ENCODE results near the gene IFITM10. TPM values are rescaled to one million over a fixed set of nuclear protein-coding genes. Genes with fewer than 3 reads are reported as not detected.
A peak's percentile ranks its signal among the peaks of the same experiment; 100 is the strongest.

IFITM10 gene
- total RNA-seq, 1 donor from 2014 or later, result 4.9 TPM

- Histone ChIP-seq H3K4me3 (no peak overlapping the region), H3K27ac (peak overlapping the region; percentile 20), H3K9me3 (no peaks in the 10 kb centered on the region), H3K36me3 (peaks cover 0 to 69% of the 10 kb centered on the region in 2 donors), H3K27me3 (no peaks in the 10 kb centered on the region), H3K4me1 (peaks cover 70% of the 10 kb centered on the region)
- intact Hi-C loops (cut with DNase I), result no loop called here
- no peak for DNase-seq (ENCODE audit: extremely low spot score in 2 of 2)
- TF ChIP-seq POLR2A (IDR thresholded peaks at IDR 0.05) (no peak), CTCF (IDR thresholded peaks at IDR 0.05) (no peak), POLR2AphosphoS5 (IDR thresholded peaks at IDR 0.05; ENCODE audit: insufficient read depth in 1 of 2, low read depth in 1 of 2) (no peak)
Measured at GRCh38 chr11:1755692-1756561, 5.5 kb upstream of the IFITM10 start.

GRCh38 chr11:1755344-1755691 is 4.9 kb upstream of the IFITM10 start:
- intact Hi-C loops (cut with DNase I), result no loop called here
- Histone ChIP-seq H3K27ac (no peak overlapping the region), H3K36me3 (peaks cover 0 to 63% of the 10 kb centered on the region in 2 donors)

GRCh38 chr11:1754376-1755150 is 4.2 kb upstream of the IFITM10 start:
- Histone ChIP-seq H3K9me3 (no peaks in the 10 kb centered on the region), H3K36me3 (peaks cover 0 to 55% of the 10 kb centered on the region in 2 donors), H3K4me1 (peaks cover 70% of the 10 kb centered on the region), H3K4me3 (no peak overlapping the region), H3K27me3 (no peaks in the 10 kb centered on the region), H3K27ac (no peak overlapping the region)
- no peak for TF ChIP-seq POLR2A (IDR thresholded peaks at IDR 0.05)
- no peak for TF ChIP-seq POLR2AphosphoS5 (IDR thresholded peaks at IDR 0.05; ENCODE audit: insufficient read depth in 1 of 2, low read depth in 1 of 2)
- TF ChIP-seq CTCF (IDR thresholded peaks at IDR 0.05), result no peak
- DNase-seq (ENCODE audit: extremely low spot score in 2 of 2), result no peak
- intact Hi-C loops (cut with DNase I), result no loop called here

More at GRCh38 chr11:1755344-1755691, 4.9 kb upstream of the IFITM10 start:
- peaks cover 70% of the 10 kb centered on the region for H3K4me1 ChIP-seq
- TF ChIP-seq POLR2AphosphoS5 (IDR thresholded peaks at IDR 0.05; ENCODE audit: insufficient read depth in 1 of 2, low read depth in 1 of 2) (no peak), CTCF (IDR thresholded peaks at IDR 0.05) (no peak), POLR2A (IDR thresholded peaks at IDR 0.05) (no peak)
- no peaks in the 10 kb centered on the region for H3K27me3 ChIP-seq
- DNase-seq (ENCODE audit: extremely low spot score in 2 of 2), result no peak
- H3K9me3 ChIP-seq, result no peaks in the 10 kb centered on the region
- H3K4me3 ChIP-seq, result no peak overlapping the region

GRCh38 chr11:1753929-1754305 is 3.5 kb upstream of the IFITM10 start:
- no peak for DNase-seq (ENCODE audit: extremely low spot score in 2 of 2)
- TF ChIP-seq CTCF (IDR thresholded peaks at IDR 0.05), result no peak
- no peak for TF ChIP-seq POLR2AphosphoS5 (IDR thresholded peaks at IDR 0.05; ENCODE audit: insufficient read depth in 1 of 2, low read depth in 1 of 2)
- no peak for TF ChIP-seq POLR2A (IDR thresholded peaks at IDR 0.05)
- Histone ChIP-seq H3K27ac (no peak overlapping the region), H3K9me3 (no peaks in the 10 kb centered on the region), H3K36me3 (peaks cover 0 to 49% of the 10 kb centered on the region in 2 donors), H3K27me3 (no peaks in the 10 kb centered on the region), H3K4me3 (no peak overlapping the region), H3K4me1 (peaks cover 69% of the 10 kb centered on the region)
- intact Hi-C loops (cut with DNase I), result no loop called here
